HG03432 (cell line): Measurements from ENCODE around the gene UNC80.

Source experiments
- ATAC-seq: cut with Tn5 transposase; IDR thresholded peaks from one replicate; pipeline ENCODE4 v1.9.1; 2021; ENCODE audit warnings: mild to moderate bottlenecking, moderate library complexity; ENCODE audit not compliant: unreplicated experiment

The UNC80 gene

GRCh38 chr2:210009126-210009525 lies 237.5 kb downstream of the UNC80 start:
- no peak for ATAC-seq

DNA sequence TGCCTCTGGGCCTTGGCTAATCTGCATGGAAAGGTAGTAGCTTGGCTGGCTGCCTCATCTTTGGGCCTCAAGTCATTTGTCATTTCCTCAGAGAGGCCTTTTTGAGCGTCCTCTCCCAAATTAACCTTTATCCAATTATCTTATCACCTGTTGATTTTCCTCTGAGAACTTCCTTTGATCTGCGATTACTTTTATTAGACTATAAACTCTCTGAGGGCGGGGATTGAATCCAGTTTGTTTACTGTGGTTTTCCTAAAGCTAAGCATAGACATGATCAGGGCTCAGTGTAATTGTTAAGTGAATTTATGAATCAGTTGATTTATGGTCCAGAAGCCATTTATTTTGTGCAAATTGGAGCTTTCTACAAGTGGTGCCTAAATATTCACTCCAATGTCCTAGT lies 238.3 kb downstream of the UNC80 start:
- no peak for ATAC-seq

DNA sequence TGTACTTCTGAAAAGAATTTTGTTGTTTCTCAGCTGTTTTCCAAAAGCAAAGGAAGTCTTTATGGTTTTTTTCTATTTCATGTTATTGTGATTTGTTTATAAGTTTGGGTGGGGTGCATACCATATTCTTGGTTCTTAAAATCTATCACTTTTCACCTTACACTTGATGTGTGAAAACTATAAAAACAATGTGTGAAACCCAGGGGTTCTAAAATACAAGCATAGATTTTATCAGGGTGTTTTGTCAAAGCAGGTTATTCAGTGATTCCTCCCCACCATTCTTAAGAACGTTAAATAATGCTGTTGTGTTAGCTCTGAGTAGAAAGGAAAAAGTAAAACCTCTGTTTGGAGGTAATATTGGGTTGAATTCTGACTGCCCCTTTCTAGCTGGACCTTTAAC lies 248.5 kb downstream of the UNC80 start:
- ATAC-seq: no peak

- ATAC-seq: no peak
Measured at GRCh38 chr2:210022824-210023223, 251.2 kb downstream of the UNC80 start.

GRCh38 chr2:210027608-210028007 lies 256.0 kb downstream of the UNC80 start:
- no peak for ATAC-seq

GRCh38 chr2:210028178-210028577 lies 256.5 kb downstream of the UNC80 start:
- ATAC-seq: no peak

DNA sequence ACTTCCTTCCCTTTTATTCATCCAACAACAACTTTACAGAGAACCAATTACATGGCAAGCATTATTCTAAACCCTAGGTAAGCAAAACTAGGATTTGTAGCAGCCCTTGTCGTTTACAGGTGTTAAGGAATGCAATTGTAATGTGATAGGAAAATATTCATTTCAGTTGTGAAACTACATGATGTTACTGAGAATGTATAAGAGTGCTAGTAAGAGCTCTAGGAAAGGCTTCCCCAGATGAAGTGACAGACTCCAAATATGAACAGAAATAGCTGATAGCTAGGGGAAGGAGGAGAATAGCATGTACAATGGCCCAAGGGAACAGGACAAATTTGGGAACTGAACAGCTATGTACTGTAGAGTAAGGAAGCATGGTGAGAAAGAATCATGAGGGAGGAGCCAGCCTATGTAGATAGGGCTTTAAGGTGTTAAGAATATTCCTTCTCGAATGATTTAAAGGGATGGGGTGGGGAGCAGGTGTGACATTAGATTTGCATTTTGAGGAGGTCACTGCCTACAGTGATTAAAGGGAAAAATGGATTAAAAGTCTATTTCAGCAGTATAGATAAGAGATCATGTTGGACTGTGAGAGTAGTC lies 262.6 kb downstream of the UNC80 start:
- no peak for ATAC-seq

DNA sequence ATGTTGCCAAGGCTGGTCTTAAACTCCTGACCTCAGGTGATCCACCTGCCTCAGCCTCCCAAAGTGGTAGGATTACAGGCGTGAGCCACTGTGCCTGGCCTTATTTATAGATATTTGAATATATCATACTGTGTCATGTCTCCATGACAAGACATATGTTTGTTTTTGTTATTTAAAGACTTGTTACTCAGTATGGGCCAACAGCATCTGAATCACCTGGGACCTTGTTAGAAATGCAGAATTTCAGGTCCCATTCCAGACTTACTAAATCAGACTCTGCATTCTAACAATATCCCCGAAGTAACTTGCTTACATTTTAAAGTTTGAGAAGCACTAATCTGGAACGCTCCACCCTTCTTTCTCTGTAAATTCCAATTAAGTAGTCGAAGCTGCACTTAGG lies 264.0 kb downstream of the UNC80 start:
- no peak for ATAC-seq

DNA sequence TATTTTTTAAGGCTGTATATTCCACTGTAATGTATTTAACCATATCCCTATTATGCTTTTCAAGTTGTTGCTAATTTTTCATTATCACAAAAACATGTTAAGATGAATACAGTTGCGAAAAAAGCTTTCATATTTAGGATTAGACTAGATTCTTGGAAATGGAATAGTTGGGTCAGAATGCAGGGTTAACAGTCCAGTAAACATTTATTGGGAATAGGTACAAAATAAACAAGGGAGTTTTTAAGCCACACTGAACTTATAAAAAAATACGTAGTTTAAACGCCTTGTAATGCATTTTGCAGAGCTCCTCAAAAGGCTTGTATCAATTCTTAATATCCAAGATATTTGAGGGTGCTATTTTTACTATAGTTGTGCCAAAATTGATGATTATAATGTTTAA lies 266.4 kb downstream of the UNC80 start:
- ATAC-seq: no peak

GRCh38 chr2:210046851-210047500 lies 275.3 kb downstream of the UNC80 start:
- no peak for ATAC-seq
